HepG2 (cell line): Measurements from ENCODE around the gene PRSS36. TPM values are rescaled to one million over a fixed set of nuclear protein-coding genes. Genes with fewer than 3 reads are reported as not detected.

ENCODE experiments used
- CCAR2 ChIP-seq: fragments of 200-400 bp; formaldehyde crosslinking; optimal IDR thresholded peaks from 2 replicates; pipeline ENCODE3; 2018; ENCODE audit warnings: low read depth, mild to moderate bottlenecking, low read length, moderate library complexity
- CHD2 ChIP-seq: IDR thresholded peaks from 2 replicates; pipeline ENCODE4 v1.6.1; 2011; ENCODE audit warnings: low read depth, low read length, improper control_type of control experiment
- HOXA3 ChIP-seq: sonication (generic); formaldehyde crosslinking; IDR thresholded peaks from 2 replicates; pipeline ENCODE4 v1.5.0; 2020; ENCODE audit warnings: missing genetic modification reagents
- IRF2 ChIP-seq: IDR thresholded peaks from 2 replicates; pipeline ENCODE4 v1.6.1; 2018; ENCODE audit warnings: missing genetic modification reagents, missing compliant biosample characterization
- MAF1 ChIP-seq: sonication (generic); formaldehyde crosslinking; IDR thresholded peaks from 2 replicates; pipeline ENCODE4 v1.5.0; 2020; ENCODE audit warnings: missing genetic modification reagents, borderline replicate concordance
- SIX4 ChIP-seq: sonication (generic); formaldehyde crosslinking; IDR thresholded peaks from 2 replicates; pipeline ENCODE4 v1.4.0; 2020; ENCODE audit warnings: missing genetic modification reagents
- SKI ChIP-seq: fragments of 450-650 bp; IDR thresholded peaks from one replicate; pipeline ENCODE4 v1.6.1; 2018; ENCODE audit warnings: mild to moderate bottlenecking; ENCODE audit not compliant: partially characterized antibody
- ZNF251 ChIP-seq: sonication (generic); formaldehyde crosslinking; IDR thresholded peaks from 2 replicates; pipeline ENCODE4 v1.9.0; 2021; ENCODE audit warnings: mild to moderate bottlenecking, missing genetic modification reagents
- ZNF331 ChIP-seq: sonication (generic); formaldehyde crosslinking; IDR thresholded peaks from 2 replicates; pipeline ENCODE4 v1.4.0; 2020; ENCODE audit warnings: missing genetic modification reagents
- ZNF749 ChIP-seq: sonication (generic); formaldehyde crosslinking; IDR thresholded peaks from 2 replicates; pipeline ENCODE4 v1.8.0; 2022; ENCODE audit warnings: mild to moderate bottlenecking, missing genetic modification reagents, moderate library complexity, borderline replicate concordance
- polyA plus RNA-seq, 8 experiments: library from polyadenylated mRNA; depleted of rRNA in 3 of 8; stranded (reverse) in 7 of 8; unstranded in 1 of 8; fragments of >200 nt; fragmentation: Illumina TruSeq in 4 of 8; extraction: Trizol in 4 of 8; gene quantifications; 2 replicates each; pipeline versions ENCODE4 v1.2.1 to v1.2.3, GENCODE V29; 2011 to 2016; ENCODE audit warnings: low read depth in 4 of 8, missing spikeins in 1 of 8, mixed read lengths in 1 of 8; ENCODE audit not compliant: insufficient read depth in 1 of 8
- total RNA-seq, 5 experiments: library from RNA; depleted of rRNA; stranded (reverse); fragments of >200 nt; fragmentation: Illumina TruSeq; extraction: Trizol; gene quantifications; 2 replicates each; pipeline ENCODE4 v1.2.3, GENCODE V29; 2016; ENCODE audit warnings: low read depth in 1 of 5
- TF ChIP-seq, protein P1 (sequence below), 2 experiments: sonication (generic) in 1 of 2; formaldehyde crosslinking in 1 of 2; IDR thresholded peaks; 2 replicates each; pipeline versions ENCODE4 v1.6.1 to v1.9.0; 2014 to 2022; ENCODE audit warnings: antibody characterized with exemption in 1 of 2, borderline replicate concordance in 1 of 2, inconsistent platforms in 1 of 2, low read depth in 1 of 2, missing genetic modification reagents in 1 of 2
- TF ChIP-seq, protein P2 (sequence below): sonication (generic); formaldehyde crosslinking; IDR thresholded peaks from 2 replicates; pipeline ENCODE4 v1.4.0; 2020; ENCODE audit warnings: mild to moderate bottlenecking, missing genetic modification reagents
- TF ChIP-seq, protein P3 (sequence below): sonication (generic); formaldehyde crosslinking; IDR thresholded peaks from 2 replicates; pipeline ENCODE4 v1.8.1; 2023; ENCODE audit warnings: mild to moderate bottlenecking, missing genetic modification reagents
- TF ChIP-seq, protein P4 (sequence below): sonication (generic); formaldehyde crosslinking; IDR thresholded peaks from 2 replicates; pipeline ENCODE4 v1.4.0; 2020; ENCODE audit warnings: missing genetic modification reagents, mild to moderate bottlenecking, borderline replicate concordance
- TF ChIP-seq, protein P5 (sequence below): IDR thresholded peaks from 2 replicates; pipeline ENCODE4 v1.6.1; 2012; ENCODE audit warnings: inconsistent platforms

The PRSS36 gene
- total and polyA plus RNA-seq, 2 of the 13 experiments (the other 11 are each of a cell fraction or from before 2014, with no cell fraction given), result 1.5 to 2.1 TPM

DNA sequence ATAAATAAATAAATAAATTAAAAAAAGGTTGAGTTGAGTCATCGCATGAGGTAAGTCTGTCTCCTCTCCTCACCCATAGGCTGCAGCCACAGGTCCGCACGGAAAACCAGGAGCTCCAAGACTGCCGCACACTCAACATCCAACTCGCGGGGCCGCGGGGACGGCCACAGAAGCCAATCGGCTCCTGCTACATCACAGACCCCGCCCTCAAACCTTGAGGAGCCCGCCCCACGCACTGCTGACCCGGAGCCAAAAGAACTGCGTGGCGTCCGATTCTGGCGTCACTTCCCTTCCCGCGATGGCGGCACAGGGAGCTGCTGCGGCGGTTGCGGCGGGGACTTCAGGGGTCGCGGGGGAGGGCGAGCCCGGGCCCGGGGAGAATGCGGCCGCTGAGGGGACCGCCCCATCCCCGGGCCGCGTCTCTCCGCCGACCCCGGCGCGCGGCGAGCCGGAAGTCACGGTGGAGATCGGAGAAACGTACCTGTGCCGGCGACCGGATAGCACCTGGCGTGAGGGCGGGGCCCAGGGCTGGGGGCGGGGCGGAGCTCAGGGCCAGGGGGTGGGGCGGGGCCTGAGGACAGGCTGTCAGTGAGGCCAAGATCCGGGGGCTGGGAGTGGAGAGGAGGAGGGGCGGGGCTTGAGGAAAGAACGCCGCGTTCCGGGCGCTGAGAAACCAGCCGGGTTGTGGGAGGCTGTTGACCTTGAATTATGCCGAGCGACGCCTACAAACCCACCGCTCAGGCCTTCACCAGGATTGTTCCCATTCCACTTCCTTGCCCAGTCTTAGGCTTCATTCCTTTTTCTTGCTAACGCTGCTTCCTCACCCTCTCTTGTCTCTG, 32.3 kb downstream of the PRSS36 start, which contains the start of gene KAT8 (continued):
- TF ChIP-seq, protein P1, sequence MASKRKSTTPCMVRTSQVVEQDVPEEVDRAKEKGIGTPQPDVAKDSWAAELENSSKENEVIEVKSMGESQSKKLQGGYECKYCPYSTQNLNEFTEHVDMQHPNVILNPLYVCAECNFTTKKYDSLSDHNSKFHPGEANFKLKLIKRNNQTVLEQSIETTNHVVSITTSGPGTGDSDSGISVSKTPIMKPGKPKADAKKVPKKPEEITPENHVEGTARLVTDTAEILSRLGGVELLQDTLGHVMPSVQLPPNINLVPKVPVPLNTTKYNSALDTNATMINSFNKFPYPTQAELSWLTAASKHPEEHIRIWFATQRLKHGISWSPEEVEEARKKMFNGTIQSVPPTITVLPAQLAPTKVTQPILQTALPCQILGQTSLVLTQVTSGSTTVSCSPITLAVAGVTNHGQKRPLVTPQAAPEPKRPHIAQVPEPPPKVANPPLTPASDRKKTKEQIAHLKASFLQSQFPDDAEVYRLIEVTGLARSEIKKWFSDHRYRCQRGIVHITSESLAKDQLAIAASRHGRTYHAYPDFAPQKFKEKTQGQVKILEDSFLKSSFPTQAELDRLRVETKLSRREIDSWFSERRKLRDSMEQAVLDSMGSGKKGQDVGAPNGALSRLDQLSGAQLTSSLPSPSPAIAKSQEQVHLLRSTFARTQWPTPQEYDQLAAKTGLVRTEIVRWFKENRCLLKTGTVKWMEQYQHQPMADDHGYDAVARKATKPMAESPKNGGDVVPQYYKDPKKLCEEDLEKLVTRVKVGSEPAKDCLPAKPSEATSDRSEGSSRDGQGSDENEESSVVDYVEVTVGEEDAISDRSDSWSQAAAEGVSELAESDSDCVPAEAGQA (IDR thresholded peaks at IDR 0.05; ENCODE audit: low read depth), result peak; percentile 99
- TF ChIP-seq, protein P1 (CRISPR knock-in tag; IDR thresholded peaks at IDR 0.05; ENCODE audit: borderline replicate concordance), result no peak; the same call in 1 of the 2 replicates
- TF ChIP-seq ZNF251 (CRISPR knock-in tag) (no peak), IRF2 (peak; percentile 79), CCAR2 (no peak), ZNF331 (CRISPR knock-in tag) (peak; percentile 84), HOXA3 (peak; percentile 100), MAF1 (CRISPR knock-in tag) (peak; percentile 33; the same call in 1 of the 2 replicates), SIX4 (CRISPR knock-in tag) (0 out of 2 replicates have a peak, but pooled peaks have one; percentile 11), ZNF749 (CRISPR knock-in tag) (peak; percentile 53; the same call in 1 of the 2 replicates), SKI (peak; percentile 13), CHD2 (peak; percentile 72; the same call in 1 of the 2 replicates)
- TF ChIP-seq, protein P2, sequence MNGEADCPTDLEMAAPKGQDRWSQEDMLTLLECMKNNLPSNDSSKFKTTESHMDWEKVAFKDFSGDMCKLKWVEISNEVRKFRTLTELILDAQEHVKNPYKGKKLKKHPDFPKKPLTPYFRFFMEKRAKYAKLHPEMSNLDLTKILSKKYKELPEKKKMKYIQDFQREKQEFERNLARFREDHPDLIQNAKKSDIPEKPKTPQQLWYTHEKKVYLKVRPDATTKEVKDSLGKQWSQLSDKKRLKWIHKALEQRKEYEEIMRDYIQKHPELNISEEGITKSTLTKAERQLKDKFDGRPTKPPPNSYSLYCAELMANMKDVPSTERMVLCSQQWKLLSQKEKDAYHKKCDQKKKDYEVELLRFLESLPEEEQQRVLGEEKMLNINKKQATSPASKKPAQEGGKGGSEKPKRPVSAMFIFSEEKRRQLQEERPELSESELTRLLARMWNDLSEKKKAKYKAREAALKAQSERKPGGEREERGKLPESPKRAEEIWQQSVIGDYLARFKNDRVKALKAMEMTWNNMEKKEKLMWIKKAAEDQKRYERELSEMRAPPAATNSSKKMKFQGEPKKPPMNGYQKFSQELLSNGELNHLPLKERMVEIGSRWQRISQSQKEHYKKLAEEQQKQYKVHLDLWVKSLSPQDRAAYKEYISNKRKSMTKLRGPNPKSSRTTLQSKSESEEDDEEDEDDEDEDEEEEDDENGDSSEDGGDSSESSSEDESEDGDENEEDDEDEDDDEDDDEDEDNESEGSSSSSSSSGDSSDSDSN (CRISPR knock-in tag), result peak; percentile 36; the same call in 1 of the 2 replicates
- TF ChIP-seq, protein P3, sequence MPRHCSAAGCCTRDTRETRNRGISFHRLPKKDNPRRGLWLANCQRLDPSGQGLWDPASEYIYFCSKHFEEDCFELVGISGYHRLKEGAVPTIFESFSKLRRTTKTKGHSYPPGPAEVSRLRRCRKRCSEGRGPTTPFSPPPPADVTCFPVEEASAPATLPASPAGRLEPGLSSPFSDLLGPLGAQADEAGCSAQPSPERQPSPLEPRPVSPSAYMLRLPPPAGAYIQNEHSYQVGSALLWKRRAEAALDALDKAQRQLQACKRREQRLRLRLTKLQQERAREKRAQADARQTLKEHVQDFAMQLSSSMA (CRISPR knock-in tag), result peak; percentile 93
- TF ChIP-seq, protein P4, sequence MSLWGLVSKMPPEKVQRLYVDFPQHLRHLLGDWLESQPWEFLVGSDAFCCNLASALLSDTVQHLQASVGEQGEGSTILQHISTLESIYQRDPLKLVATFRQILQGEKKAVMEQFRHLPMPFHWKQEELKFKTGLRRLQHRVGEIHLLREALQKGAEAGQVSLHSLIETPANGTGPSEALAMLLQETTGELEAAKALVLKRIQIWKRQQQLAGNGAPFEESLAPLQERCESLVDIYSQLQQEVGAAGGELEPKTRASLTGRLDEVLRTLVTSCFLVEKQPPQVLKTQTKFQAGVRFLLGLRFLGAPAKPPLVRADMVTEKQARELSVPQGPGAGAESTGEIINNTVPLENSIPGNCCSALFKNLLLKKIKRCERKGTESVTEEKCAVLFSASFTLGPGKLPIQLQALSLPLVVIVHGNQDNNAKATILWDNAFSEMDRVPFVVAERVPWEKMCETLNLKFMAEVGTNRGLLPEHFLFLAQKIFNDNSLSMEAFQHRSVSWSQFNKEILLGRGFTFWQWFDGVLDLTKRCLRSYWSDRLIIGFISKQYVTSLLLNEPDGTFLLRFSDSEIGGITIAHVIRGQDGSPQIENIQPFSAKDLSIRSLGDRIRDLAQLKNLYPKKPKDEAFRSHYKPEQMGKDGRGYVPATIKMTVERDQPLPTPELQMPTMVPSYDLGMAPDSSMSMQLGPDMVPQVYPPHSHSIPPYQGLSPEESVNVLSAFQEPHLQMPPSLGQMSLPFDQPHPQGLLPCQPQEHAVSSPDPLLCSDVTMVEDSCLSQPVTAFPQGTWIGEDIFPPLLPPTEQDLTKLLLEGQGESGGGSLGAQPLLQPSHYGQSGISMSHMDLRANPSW (CRISPR knock-in tag), result no peak; the same call in 1 of the 2 replicates
- TF ChIP-seq, protein P5, sequence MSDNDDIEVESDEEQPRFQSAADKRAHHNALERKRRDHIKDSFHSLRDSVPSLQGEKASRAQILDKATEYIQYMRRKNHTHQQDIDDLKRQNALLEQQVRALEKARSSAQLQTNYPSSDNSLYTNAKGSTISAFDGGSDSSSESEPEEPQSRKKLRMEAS, result peak; percentile 64
